ENCODE data around the gene TACC2.
A peak's percentile ranks its signal among the peaks of the same experiment; 100 is the strongest.

The TACC2 gene

DNA sequence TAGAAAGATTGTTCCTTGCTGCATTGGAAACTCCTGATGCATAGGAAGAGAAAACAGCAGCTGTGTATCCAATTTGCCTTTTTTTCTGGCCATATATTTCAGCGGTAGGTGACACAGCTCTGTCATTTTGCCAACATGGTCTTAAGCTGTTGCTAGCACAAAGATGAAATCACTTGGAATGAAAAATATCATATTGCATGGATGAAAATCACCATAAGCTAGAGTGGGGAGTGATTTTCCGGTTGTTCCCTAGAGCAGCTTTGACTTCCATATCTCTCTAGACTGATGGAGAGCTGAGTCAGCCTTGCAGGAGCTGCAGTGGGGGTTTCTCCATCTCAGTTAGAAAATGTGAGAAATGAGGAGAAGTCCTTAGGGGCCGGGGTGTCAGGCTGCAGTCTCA, 243.8 kb downstream of the TACC2 start:
- DNase-seq = peak in 1 of 3 experiments; percentile 2

DNA sequence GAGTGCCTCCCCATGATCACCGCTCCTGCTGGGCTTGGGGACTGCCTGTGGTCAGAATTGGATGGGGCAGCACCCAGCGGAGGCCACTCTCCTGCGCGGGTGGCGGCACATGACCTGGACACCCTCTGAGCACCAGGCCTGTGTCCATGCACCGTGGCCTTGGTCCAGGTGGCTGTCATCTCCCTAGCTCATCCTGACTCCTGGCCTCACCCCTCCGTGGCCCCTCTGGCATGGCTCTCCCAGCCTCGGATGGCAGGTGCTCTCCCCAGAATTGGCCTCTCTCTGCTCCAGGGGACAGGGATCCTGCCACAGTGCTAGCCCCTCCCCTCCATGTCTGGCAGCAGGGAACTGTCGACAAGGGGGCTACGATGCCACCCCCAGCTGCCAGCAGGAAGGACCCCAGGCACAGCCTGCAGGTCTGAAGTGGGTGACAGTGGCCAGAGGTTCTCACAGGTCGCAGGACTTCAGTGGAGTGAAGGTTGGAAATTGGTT, 244.9 kb downstream of the TACC2 start:
- DNase-seq = peak in 2 of 3 experiments; percentile 27 to 51

GRCh38 chr10:122234416-122234815, 245.5 kb downstream of the TACC2 start:
- DNase-seq = peak; percentile 27 to 78 (median 41)

DNA sequence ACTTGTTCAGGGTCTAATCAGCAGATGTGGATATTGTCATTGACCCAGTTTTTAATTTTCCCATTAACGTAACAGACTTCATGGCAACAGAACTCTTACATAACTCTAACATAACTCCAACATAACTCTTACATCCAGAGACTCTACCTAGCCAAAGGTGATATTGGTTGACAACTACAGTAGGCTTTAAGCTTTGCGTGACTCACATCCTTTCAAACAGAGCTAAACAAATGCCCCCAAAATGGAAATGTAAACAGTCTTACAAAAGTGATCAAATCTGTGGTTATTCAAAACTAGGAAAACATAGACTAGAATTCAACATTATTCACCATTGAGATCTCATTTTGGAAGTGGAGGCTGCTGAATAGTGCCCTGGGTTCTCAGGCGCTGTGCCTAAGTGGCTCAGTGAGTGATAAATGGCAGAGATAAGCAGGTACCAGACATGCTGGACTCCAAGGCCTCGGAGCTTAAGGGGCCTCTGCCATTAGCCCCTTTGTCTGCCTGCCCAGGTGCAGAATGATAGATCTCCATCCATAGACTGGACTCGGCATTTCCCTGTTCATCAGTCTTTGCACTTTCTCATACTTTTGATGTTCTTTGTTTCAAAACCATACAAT, 247.8 kb downstream of the TACC2 start:
- peak in 1 of 3 experiments; percentile 42 for DNase-seq

DNA sequence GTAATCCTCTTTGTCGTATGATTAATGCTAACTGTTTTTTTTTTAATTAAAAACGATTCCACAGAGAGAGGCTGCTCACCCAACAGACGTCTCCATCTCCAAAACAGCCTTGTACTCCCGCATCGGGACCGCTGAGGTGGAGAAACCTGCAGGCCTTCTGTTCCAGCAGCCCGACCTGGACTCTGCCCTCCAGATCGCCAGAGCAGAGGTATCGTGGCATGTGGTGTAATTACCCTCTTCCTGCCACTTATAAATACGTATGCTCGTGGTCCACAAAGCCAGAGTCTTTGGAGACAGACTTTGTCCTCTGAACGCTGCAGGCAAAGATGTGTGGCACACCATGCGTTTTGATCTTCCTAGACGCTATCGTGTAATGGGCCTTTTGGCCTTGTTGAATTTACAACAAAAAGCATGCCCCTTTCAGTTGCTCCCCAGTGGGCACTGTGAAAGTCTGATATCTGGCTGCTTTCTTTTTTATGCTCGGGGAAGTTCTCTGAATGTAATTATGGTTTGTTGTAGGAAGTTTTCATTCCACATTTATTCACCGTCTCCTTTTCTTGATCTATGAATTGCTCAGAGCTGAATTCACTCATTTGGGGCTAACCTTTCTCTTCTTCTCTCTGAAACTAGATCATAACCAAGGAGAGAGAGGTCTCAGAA, 248.5 kb downstream of the TACC2 start:
- DNase-seq = peak in 1 of 3 experiments; percentile 2

DNA sequence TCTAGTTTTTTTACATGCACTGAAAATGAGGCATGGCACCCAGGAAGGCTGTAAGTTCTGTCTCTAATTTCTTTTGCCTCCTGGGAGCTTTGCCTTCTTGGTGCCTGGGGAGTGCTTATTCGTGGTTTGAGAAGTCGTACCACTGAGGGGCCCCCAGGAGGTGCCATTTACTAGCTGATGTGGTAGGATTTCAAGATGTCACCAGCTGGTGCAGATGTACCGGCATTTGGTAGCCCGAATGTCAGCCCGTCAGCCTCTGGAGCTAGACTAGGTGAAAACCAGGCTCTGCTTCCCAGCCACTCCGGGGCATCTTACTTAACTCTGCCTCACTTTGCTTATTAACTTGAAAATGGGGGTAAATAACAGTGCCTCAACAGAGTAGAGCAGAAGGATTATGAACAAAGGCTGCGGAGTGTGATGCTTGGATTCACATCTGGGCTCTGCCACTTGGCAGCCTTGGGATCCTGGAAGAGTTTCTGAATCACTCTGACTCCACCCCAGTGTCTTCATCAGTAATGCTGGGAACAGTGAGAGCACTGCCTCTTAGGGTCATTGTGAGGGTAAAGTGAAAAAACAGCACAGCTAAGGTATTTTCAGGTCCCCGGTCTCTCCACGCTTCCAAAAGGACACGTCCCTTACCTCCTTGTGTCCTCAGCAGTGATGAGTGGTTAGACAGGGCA, 250.8 kb downstream of the TACC2 start:
- DNase-seq = no peak

DNA sequence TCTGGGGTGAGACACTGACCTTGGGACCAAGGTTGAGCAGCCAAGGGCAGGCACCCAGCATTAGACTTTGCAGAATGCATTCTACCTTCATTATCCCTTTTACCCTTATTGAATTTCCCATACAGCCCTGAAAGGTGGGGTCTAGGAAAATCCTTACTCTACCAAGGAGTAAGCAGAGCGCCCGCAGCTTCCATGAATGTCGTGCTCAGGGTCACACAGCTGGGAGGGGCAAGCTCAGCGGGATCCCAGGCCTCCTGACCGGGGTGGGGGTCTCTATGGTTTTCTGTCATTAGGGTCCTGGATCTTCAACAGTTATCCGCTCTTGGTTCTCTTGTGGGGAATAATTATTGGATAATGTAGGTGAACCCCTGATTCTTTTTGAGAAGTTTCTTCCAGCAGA, 251.4 kb downstream of the TACC2 start:
- DNase-seq = no peak

DNA sequence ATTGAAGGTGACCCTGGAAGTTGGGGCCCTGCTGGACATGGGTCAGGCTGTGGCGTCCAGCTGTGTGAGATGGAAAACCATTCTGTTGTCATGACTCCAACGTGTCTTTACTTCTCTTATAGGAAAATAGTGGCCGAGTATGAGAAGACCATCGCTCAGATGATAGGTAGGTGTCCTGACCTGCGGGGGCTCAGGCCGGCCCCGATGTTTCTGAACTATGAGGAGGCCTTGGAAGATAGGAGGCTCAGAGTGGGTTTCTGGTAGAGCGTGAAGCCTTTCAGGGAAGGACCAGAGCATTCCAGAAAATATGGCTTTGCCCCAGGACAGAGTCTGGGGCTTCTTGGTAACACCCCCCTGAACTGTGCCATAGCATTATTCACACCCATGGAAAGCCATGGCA, 252.9 kb downstream of the TACC2 start:
- no peak for DNase-seq

- DNase-seq = no peak
These were observed 254.6 kb downstream of the TACC2 start for GRCh38 chr10:122243550-122243949.

- peak in 1 of 3 experiments; percentile 13 for DNase-seq
These were observed 255.3 kb downstream of the TACC2 start for GRCh38 chr10:122244001-122244975.

DNA sequence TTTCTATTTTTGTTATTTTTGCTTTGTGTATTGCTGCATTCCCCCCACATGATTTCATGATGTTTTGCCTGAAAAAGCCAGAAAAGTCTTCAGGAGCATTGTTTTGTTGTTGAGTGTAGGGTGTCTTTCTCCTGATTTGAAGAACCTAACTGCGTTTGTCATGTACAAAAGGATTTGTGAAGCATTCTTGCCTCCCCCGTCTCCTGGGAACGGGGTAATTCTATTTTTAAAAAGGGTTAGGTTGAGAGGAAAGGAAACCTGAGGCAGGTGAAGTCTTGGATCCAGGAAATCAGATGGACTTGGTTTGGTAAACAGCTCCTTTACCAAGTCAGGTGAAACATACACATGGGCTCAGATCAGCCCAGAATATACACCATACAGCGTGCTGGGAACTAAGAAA, 256.2 kb downstream of the TACC2 start:
- peak; percentile 2 to 67 (median 55) for DNase-seq

DNA sequence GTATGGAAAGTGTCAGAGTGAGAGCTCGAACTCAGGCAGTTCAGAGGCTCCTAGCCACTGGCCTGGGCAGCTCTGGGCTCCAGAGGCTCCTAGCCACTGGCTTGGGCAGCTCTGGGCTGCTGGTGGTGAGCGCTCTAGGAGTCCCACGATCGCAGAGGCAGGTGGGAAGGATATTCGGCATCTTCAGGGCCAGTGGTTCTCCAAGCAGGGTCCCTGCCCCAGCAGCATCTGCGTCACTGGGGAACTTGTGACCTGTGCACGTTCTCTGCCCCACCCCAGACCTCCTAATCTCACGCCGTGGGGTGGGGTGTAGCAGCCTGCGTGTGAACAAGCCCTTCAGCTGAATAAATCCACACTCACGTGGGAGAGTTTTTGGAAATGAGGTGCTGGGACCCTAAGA, 256.9 kb downstream of the TACC2 start:
- no peak for DNase-seq

GRCh38 chr10:122246830-122247520, 258.0 kb downstream of the TACC2 start:
- no peak for DNase-seq

DNA sequence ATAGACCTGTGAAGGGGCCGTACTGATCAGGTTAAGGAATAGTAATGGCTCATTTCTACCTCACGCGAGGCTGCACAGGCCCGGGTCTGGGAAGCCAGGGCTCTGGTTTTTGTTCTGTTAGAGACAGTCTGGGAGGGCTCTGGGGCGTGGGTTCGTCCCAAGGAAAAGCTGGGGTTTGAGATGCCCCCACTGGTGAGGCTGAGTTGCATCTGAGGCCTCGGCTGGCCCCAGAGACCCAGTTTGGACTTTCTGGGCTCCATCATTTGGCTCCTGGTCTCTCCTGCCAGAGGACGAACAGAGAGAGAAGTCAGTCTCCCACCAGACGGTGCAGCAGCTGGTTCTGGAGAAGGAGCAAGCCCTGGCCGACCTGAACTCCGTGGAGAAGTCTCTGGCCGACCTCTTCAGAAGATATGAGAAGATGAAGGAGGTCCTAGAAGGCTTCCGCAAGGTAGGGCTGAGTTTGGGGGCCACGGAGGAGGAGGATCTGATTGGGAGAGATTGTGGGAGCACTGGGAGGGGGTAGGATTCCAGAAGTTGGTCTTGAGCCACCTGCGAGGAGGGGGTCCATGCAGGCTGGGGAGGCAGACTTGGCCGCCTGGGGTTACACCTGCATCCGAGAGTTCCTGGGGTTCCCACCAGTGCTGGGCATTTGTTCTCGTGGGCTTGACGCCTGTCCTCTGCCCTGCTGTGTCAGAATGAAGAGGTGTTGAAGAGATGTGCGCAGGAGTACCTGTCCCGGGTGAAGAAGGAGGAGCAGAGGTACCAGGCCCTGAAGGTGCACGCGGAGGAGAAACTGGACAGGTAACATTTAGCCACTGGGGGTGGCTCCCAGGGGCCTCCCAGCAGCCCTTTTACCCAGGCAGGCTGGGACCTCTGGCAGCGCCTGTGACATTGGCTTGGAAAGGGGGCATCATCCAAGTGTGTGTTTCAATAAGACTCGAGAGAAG, 259.7 kb downstream of the TACC2 start:
- no peak for DNase-seq

DNA sequence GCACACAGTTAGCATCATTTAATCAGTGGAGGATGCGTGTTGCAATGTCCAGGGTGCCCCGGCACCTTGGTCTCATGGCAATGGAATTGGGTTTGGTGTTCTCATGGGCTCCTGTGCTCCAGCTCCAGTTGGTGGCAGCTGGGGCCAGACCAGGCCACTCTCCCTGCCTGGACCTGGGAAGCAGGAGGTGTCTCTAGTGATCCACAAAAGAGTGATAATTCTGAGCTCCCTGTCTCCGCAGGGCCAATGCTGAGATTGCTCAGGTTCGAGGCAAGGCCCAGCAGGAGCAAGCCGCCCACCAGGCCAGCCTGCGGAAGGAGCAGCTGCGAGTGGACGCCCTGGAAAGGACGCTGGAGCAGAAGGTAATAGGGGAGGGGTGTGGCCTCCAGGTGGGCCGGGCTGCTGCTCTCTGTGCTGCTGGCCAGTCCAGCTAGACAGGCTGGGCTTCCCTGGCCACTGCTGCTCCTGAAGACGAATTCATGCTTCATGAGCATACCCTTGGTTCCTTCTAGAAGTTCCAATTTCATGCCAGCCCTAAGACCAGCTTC, 260.4 kb downstream of the TACC2 start:
- no peak for DNase-seq

DNA sequence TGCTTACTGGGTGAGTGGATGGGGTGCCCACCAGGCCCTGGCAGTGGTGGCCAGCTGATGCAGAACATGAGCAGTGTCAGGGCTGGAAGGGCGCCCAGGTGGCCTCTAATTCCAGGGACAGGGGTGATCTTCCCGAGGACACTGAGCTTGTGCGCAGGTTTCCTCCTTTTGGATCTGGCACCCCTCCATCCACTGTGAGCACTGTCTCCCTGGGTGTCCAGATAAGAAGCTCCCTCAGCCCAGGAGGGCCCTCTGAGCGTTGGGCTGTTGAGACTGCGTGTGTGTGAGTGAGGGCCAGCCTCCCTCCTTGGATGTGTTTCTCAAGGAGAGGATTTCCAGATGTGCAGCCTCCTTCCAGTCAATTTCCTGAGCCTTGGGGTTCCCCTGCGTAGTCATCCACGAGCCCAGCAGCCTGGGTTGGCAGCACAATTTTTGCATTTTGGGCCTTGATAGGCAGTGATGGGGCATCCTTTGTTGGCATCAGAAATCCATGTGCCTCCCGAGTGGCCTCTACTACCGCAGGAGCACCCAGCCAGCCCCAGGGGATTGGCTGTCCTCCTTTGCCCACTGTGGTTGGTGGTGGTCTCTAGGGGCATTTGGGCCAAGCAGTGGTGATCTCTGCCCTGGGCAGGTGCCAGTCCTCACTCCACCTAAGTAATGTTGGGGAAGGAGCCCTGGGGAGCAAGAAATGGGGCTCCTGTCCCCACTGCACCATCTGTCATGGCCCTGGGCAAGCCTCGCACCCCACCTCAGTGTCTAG, 261.2 kb downstream of the TACC2 start:
- no peak for DNase-seq

- no peak for DNase-seq
These were observed 262.7 kb downstream of the TACC2 start for GRCh38 chr10:122251459-122252255.

GRCh38 chr10:122252805-122253204, 263.8 kb downstream of the TACC2 start:
- no peak for DNase-seq

GRCh38 chr10:122253605-122254004, 264.6 kb downstream of the TACC2 start:
- no peak for DNase-seq
